ENCODE data around the gene KCNT2. TPM values are rescaled to one million over a fixed set of nuclear protein-coding genes. Genes with fewer than 3 reads are reported as not detected.

The KCNT2 gene
- total and polyA plus RNA-seq, 2 experiments from 2014 or later, result 0.14 to 0.32 TPM

DNA sequence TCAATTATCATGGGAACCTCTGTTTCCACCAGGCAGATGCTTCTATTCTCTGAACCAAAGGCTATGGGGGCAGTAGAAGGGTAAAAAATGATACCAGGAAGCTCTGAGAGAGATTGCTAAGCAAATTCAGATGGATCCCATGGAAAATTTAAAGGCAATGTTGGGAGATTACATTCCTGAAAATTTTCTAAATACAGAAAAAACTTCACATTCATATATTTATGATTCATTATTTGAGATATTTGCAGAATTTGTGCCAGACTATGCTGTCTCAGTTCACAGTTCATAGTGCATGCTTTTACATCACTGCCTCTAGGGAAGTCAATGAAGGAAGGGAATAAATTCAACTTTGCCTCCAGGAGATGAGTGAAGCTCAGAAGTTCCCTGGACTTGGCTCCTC lies 57.5 kb downstream of the KCNT2 start:
- Histone ChIP-seq H3K4me3 (no peak overlapping the region), H3K27me3 (replicated peaks; ENCODE audit: insufficient read depth) (no peaks in the 10 kb centered on the region), H3K9me2 (ENCODE audit: insufficient read depth) (no peaks in the 10 kb centered on the region; the same call in 1 of the 2 replicates), H3F3A (ENCODE audit: insufficient read depth) (no peaks in the 10 kb centered on the region), H2AFZ (no peak overlapping the region), H3K9me3 (ENCODE audit: low read depth) (no peaks in the 10 kb centered on the region), H3K36me3 (ENCODE audit: low read depth) (no peaks in the 10 kb centered on the region), H3K9ac (no peak overlapping the region), H3K79me2 (ENCODE audit: insufficient read depth) (no peaks in the 10 kb centered on the region), H4K20me1 (ENCODE audit: insufficient read depth) (no peaks in the 10 kb centered on the region), H3K27ac (no peak overlapping the region), H3K4me1 (ENCODE audit: insufficient read depth) (no peaks in the 10 kb centered on the region), H3K4me2 (ENCODE audit: unreplicated experiment) (no peak overlapping the region)
- in situ Hi-C loops (cut with MboI), result no loop called here
- TF ChIP-seq EZH2phosphoT487 (IDR thresholded peaks at IDR 0.05; ENCODE audit: insufficient read depth, low read depth), result no peak
- no peak for TF ChIP-seq EZH2 (IDR thresholded peaks at IDR 0.05; ENCODE audit: insufficient read depth, poor library complexity, severe bottlenecking)
- no peak for DNase-seq

DNA sequence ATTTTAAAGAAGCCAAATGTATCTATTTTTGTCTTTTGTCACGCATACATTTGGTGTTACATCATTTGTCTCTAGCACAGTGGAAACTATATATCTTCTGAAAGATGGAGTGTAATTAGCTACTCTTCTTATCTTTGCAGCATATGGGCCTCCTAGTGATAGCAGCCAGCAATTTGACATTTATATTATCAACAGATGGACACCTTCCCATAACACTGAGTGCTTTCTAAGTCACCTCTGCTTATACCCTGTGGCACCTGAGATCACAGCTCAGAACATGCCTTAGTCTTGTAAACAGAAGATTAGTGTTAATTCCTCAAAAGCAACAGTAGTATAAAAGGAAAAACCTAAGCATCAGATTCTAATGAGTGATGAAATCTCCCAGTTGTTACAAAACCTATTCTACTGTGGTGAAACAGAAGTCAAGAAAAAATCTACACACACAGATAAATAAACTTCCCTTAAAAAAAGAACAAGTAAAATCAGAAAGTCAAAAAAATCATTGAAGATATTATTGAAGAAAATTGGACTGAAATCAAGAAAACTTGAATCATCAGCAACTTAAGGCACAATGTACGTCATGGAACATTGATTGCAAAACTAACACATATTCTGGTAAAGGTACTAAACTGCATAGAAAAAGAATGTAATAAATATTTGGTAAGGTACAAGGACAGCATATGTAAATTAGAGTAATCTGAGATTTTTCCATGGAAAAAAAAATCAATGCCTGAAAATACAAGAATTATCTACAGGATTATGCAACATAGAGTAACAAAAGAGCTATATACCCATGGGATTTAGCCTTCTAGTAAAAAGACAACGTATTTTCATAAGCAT lies 61.7 kb downstream of the KCNT2 start:
- H3K79me2 ChIP-seq (ENCODE audit: insufficient read depth), result no peaks in the 10 kb centered on the region
- no peaks in the 10 kb centered on the region for H3F3A ChIP-seq (ENCODE audit: insufficient read depth)
- no peak overlapping the region for H3K9ac ChIP-seq
- no peaks in the 10 kb centered on the region for H3K9me3 ChIP-seq (ENCODE audit: low read depth)
- no peak overlapping the region for H3K4me2 ChIP-seq (ENCODE audit: unreplicated experiment)
- H2AFZ ChIP-seq, result no peak overlapping the region
- peak; percentile 4 for DNase-seq
- WGBS, 2 experiments (ENCODE audit: low coverage in 1 of 2, low lambda C conversion rate in 2 of 2, missing lambda C conversion rate in 2 of 2), result 73 to 74% methylated on average over 3 of the region's 3 CpGs
- no peak overlapping the region for H3K4me3 ChIP-seq
- H3K27me3 ChIP-seq (replicated peaks; ENCODE audit: insufficient read depth), result no peaks in the 10 kb centered on the region
- no peaks in the 10 kb centered on the region for H3K4me1 ChIP-seq (ENCODE audit: insufficient read depth)
- H3K9me2 ChIP-seq (ENCODE audit: insufficient read depth), result no peaks in the 10 kb centered on the region
- TF ChIP-seq EZH2 (IDR thresholded peaks at IDR 0.05; ENCODE audit: insufficient read depth, poor library complexity, severe bottlenecking) (no peak), EZH2phosphoT487 (IDR thresholded peaks at IDR 0.05; ENCODE audit: insufficient read depth, low read depth) (no peak)
- no peak overlapping the region for H3K27ac ChIP-seq
- no peaks in the 10 kb centered on the region for H4K20me1 ChIP-seq (ENCODE audit: insufficient read depth)
- H3K36me3 ChIP-seq (ENCODE audit: low read depth), result no peaks in the 10 kb centered on the region
- in situ Hi-C loops (cut with MboI), result no loop called here

DNA sequence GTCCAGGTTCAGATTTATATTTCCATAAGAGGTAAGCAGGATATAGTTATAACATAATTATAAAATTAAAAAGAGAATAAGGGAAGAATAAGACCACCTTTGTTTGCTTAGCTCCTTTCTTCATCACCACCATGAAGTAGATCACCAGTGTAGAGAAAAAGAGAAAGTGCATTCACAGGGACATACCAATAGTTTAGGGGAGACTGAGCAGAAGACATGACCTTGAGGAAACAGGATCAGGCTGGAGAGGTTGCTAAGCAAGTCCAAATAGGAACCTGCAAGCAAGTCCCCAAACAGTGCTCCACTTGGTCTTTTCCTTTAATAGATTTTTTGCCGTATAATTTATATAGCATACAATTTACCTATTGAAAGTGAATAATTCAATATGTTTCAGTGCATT lies 63.0 kb downstream of the KCNT2 start:
- no peak overlapping the region for H3K9ac ChIP-seq
- WGBS, 2 experiments (ENCODE audit: low coverage in 1 of 2, low lambda C conversion rate in 2 of 2, missing lambda C conversion rate in 2 of 2), result 83 to 91% methylated on average over 1 of the region's 1 CpG

DNA sequence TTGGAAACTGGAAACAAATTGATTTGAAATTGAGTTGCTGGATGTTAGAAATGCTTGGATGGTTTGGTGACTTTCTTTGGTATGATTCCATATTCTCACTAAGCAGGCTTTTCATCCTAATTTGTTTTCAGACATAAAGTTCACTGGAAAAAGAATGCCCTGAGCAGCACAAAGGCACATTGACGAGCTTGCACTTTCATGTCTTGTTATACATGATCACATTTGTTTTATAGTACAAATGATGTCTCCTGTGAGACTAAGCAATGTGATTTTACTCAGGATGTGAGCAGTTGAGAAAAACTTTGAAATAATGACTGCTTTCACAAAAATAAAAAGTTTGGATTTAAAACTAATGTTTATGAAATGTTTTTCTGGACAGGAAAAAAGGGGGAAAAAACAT lies 63.6 kb downstream of the KCNT2 start:
- TF ChIP-seq EZH2phosphoT487 (IDR thresholded peaks at IDR 0.05; ENCODE audit: insufficient read depth, low read depth), result no peak
- TF ChIP-seq EZH2 (IDR thresholded peaks at IDR 0.05; ENCODE audit: insufficient read depth, poor library complexity, severe bottlenecking), result no peak

More for the DNA sequence above, 63.0 kb downstream of the KCNT2 start:
- H4K20me1 ChIP-seq (ENCODE audit: insufficient read depth), result no peaks in the 10 kb centered on the region
- no peaks in the 10 kb centered on the region for H3K4me1 ChIP-seq (ENCODE audit: insufficient read depth)
- no peak overlapping the region for H3K4me3 ChIP-seq
- H3K9me2 ChIP-seq (ENCODE audit: insufficient read depth), result no peaks in the 10 kb centered on the region
- no peak for DNase-seq
- in situ Hi-C loops (cut with MboI), result no loop called here
- H3K36me3 ChIP-seq (ENCODE audit: low read depth), result no peaks in the 10 kb centered on the region
- H3K9me3 ChIP-seq (ENCODE audit: low read depth), result no peaks in the 10 kb centered on the region
- H3K4me2 ChIP-seq (ENCODE audit: unreplicated experiment), result no peak overlapping the region
- no peak overlapping the region for H3K27ac ChIP-seq
- no peaks in the 10 kb centered on the region for H3K79me2 ChIP-seq (ENCODE audit: insufficient read depth)
- no peaks in the 10 kb centered on the region for H3K27me3 ChIP-seq (replicated peaks; ENCODE audit: insufficient read depth)
- TF ChIP-seq EZH2phosphoT487 (IDR thresholded peaks at IDR 0.05; ENCODE audit: insufficient read depth, low read depth), result no peak
- no peak for TF ChIP-seq EZH2 (IDR thresholded peaks at IDR 0.05; ENCODE audit: insufficient read depth, poor library complexity, severe bottlenecking)
- H2AFZ ChIP-seq, result no peak overlapping the region
- no peaks in the 10 kb centered on the region for H3F3A ChIP-seq (ENCODE audit: insufficient read depth)

More for the DNA sequence above, 63.6 kb downstream of the KCNT2 start:
- Histone ChIP-seq H4K20me1 (ENCODE audit: insufficient read depth) (no peaks in the 10 kb centered on the region), H3K9me3 (ENCODE audit: low read depth) (no peaks in the 10 kb centered on the region), H3K27me3 (replicated peaks; ENCODE audit: insufficient read depth) (no peaks in the 10 kb centered on the region), H3K27ac (no peak overlapping the region), H3K9me2 (ENCODE audit: insufficient read depth) (no peaks in the 10 kb centered on the region), H2AFZ (peak overlapping the region; percentile 33; the same call in 1 of the 2 replicates), H3K36me3 (ENCODE audit: low read depth) (no peaks in the 10 kb centered on the region), H3K9ac (no peak overlapping the region), H3F3A (ENCODE audit: insufficient read depth) (no peaks in the 10 kb centered on the region), H3K4me2 (ENCODE audit: unreplicated experiment) (no peak overlapping the region), H3K4me1 (ENCODE audit: insufficient read depth) (no peaks in the 10 kb centered on the region), H3K79me2 (ENCODE audit: insufficient read depth) (no peaks in the 10 kb centered on the region), H3K4me3 (no peak overlapping the region)
- 31 to 51% methylated on average over 1 of the region's 1 CpG for WGBS, 2 experiments (ENCODE audit: low coverage in 1 of 2, low lambda C conversion rate in 2 of 2, missing lambda C conversion rate in 2 of 2)
- in situ Hi-C loops (cut with MboI), result no loop called here
- no peak for DNase-seq
